Measurements from ENCODE around the gene TECPR1.

TECPR1 gene

GRCh38 chr7:98206451-98207330 lies 45.3 kb downstream of the TECPR1 start:
- no peak for TF ChIP-seq CTCF (IDR thresholded peaks at IDR 0.05; ENCODE audit: control insufficient read depth, extremely low read depth, insufficient read depth)
- DNase-seq (ENCODE audit: low read depth): no peak
- no peak overlapping the region for H3K4me3 ChIP-seq (ENCODE audit: low read depth, low read length)

GRCh38 chr7:98205162-98205845 lies 46.7 kb downstream of the TECPR1 start:
- TF ChIP-seq CTCF (IDR thresholded peaks at IDR 0.05; ENCODE audit: control insufficient read depth, extremely low read depth, insufficient read depth): no peak
- no peak overlapping the region for H3K4me3 ChIP-seq (ENCODE audit: low read depth, low read length)
- DNase-seq (ENCODE audit: low read depth): no peak

GRCh38 chr7:98204670-98205069 lies 47.4 kb downstream of the TECPR1 start:
- no peak for TF ChIP-seq CTCF (IDR thresholded peaks at IDR 0.05; ENCODE audit: control insufficient read depth, extremely low read depth, insufficient read depth)
- no peak for DNase-seq (ENCODE audit: low read depth)

GRCh38 chr7:98203964-98204605 lies 47.9 kb downstream of the TECPR1 start:
- no peak overlapping the region for H3K4me3 ChIP-seq (ENCODE audit: low read depth, low read length)
- no peak for TF ChIP-seq CTCF (IDR thresholded peaks at IDR 0.05; ENCODE audit: control insufficient read depth, extremely low read depth, insufficient read depth)
- DNase-seq (ENCODE audit: low read depth): no peak

More at GRCh38 chr7:98204670-98205069, 47.4 kb downstream of the TECPR1 start:
- H3K4me3 ChIP-seq (ENCODE audit: low read depth, low read length): no peak overlapping the region

GRCh38 chr7:98203261-98203963 lies 48.6 kb downstream of the TECPR1 start:
- no peak for TF ChIP-seq CTCF (IDR thresholded peaks at IDR 0.05; ENCODE audit: control insufficient read depth, extremely low read depth, insufficient read depth)
- H3K4me3 ChIP-seq (ENCODE audit: low read depth, low read length): no peak overlapping the region
- DNase-seq (ENCODE audit: low read depth): no peak

- no peak for DNase-seq (ENCODE audit: low read depth)
- no peak overlapping the region for H3K4me3 ChIP-seq (ENCODE audit: low read depth, low read length)
- TF ChIP-seq CTCF (IDR thresholded peaks at IDR 0.05; ENCODE audit: control insufficient read depth, extremely low read depth, insufficient read depth): no peak
Observed at GRCh38 chr7:98202367-98203195, 49.5 kb downstream of the TECPR1 start.

Measured in LNCaP clone FGC (cell line).